Smooth muscle cell of the brain vasculature (primary cell): ENCODE measurements around the gene TAGLN3.
A peak's percentile ranks its signal among the peaks of the same experiment; 100 is the strongest.
"Not testable (repeated sequence)": the region's sequence is repeated elsewhere in the genome, so short reads cannot be mapped to it uniquely, and the experiment has no call there.

ENCODE experiments used
- DNase-seq: peaks from one replicate; pipeline ENCODE4 v3.0.0-alpha.2; 2012; ENCODE audit warnings: low read depth, low spot score

The TAGLN3 gene

GRCh38 chr3:112009670-112010069 lies 10.9 kb downstream of the TAGLN3 start:
- no peak for DNase-seq

- DNase-seq = no peak
Observed at GRCh38 chr3:112010636-112011035, 11.9 kb downstream of the TAGLN3 start.

GRCh38 chr3:112011376-112011940 lies 12.7 kb downstream of the TAGLN3 start:
- DNase-seq = no peak

- no peak for DNase-seq
Observed at GRCh38 chr3:112012205-112012992, 13.7 kb downstream of the TAGLN3 start.

- DNase-seq = peak; percentile 63
Observed at GRCh38 chr3:112013058-112013783, 14.5 kb downstream of the TAGLN3 start.

- DNase-seq = no peak
Observed at GRCh38 chr3:112013784-112014143, 15.0 kb downstream of the TAGLN3 start.

GRCh38 chr3:112017091-112017490 lies 18.4 kb downstream of the TAGLN3 start:
- DNase-seq = no peak

GRCh38 chr3:112018712-112019111 lies 20.0 kb downstream of the TAGLN3 start:
- DNase-seq = no peak

- no peak for DNase-seq
Observed at GRCh38 chr3:112019716-112020115, 21.0 kb downstream of the TAGLN3 start.

GRCh38 chr3:112020674-112021085 lies 22.0 kb downstream of the TAGLN3 start:
- no peak for DNase-seq

GRCh38 chr3:112027142-112027541 lies 28.4 kb downstream of the TAGLN3 start:
- no peak for DNase-seq

GRCh38 chr3:112027826-112028225 lies 29.1 kb downstream of the TAGLN3 start:
- no peak for DNase-seq

- no peak for DNase-seq
Observed at GRCh38 chr3:112030901-112031300, 32.2 kb downstream of the TAGLN3 start.

- DNase-seq = no peak
Observed at GRCh38 chr3:112032098-112032731, 33.5 kb downstream of the TAGLN3 start.

- no peak for DNase-seq
Observed at GRCh38 chr3:112034436-112034835, 35.7 kb downstream of the TAGLN3 start, which contains the start of gene TMPRSS7. TSS of gene TMPRSS7 (plus strand) at chr3:112034736. CDS start at chr3:112034846, 110 bp downstream.

- DNase-seq = no peak
Observed at GRCh38 chr3:112035241-112035640, 36.5 kb downstream of the TAGLN3 start.

GRCh38 chr3:112037194-112037593 lies 38.5 kb downstream of the TAGLN3 start:
- DNase-seq = not testable (repeated sequence)

- no peak for DNase-seq
Observed at GRCh38 chr3:112038863-112039262, 40.1 kb downstream of the TAGLN3 start.

- no peak for DNase-seq
Observed at GRCh38 chr3:112041321-112041720, 42.6 kb downstream of the TAGLN3 start.

GRCh38 chr3:112042842-112043280 lies 44.1 kb downstream of the TAGLN3 start:
- no peak for DNase-seq

- DNase-seq = peak; percentile 50
Observed at GRCh38 chr3:112043621-112044201, 45.0 kb downstream of the TAGLN3 start.

GRCh38 chr3:112046599-112046998 lies 47.9 kb downstream of the TAGLN3 start:
- no peak for DNase-seq
